Measurements from ENCODE around the gene ZNF217. TPM values are rescaled to one million over a fixed set of nuclear protein-coding genes. Genes with fewer than 3 reads are reported as not detected.

Gene ZNF217
- total and polyA plus RNA-seq, 2 of the 8 experiments (the other 6 are each of a cell fraction or from before 2014, with no cell fraction given) = 15.3 to 87.9 TPM

DNA sequence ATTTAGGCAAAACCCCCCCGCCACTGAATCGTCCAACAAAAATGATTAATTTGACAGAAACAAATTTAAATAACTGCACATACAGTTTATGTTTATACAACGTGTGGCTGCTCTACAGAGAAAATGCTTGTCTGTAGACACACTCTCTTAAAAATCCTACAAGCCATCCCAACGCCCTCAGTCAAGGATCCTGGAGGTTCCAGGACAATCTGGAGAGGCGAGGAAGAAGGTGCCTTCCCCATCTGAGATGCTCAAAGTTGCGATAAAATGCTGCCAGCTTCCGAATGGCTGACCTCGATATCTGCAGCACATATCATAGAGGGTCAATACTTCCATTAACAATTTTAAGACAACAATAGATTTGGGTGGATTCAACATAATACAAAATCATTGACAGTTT lies 25.3 kb downstream of the ZNF217 start:
- Histone ChIP-seq H3K27ac (ENCODE audit: low read depth, low read length) (no peak overlapping the region), H3K23ac (ENCODE audit: insufficient read length) (no peak overlapping the region), H3K4me2 (ENCODE audit: insufficient read depth in 1 of 2, low read depth in 2 of 2, low read length in 2 of 2) (no peak overlapping the region), H3K4me3 (ENCODE audit: extremely low read depth in 1 of 4, insufficient read depth in 2 of 4, low read depth in 3 of 4, low read length in 4 of 4) (no peak overlapping the region), H3K9me3 (ENCODE audit: insufficient read depth in 2 of 2, low read depth in 1 of 2, low read length in 1 of 2) (no peaks in the 10 kb centered on the region), H4K20me1 (replicated peaks in 1 of 2; ENCODE audit: control insufficient read depth in 1 of 2, insufficient read depth in 2 of 2, low read length in 2 of 2) (peaks cover 4 to 13% of the 10 kb centered on the region in 2 experiments), H2BK15ac (ENCODE audit: low read length) (no peak overlapping the region), H4K5ac (ENCODE audit: insufficient read length, low read depth, low read length) (no peak overlapping the region), H2BK120ac (replicated peaks; ENCODE audit: low read depth, low read length) (no peak overlapping the region), H3K9ac (replicated peaks in 1 of 4; ENCODE audit: extremely low read depth in 1 of 4, low read depth in 3 of 4, low read length in 3 of 4) (no peak overlapping the region), H2AFZ (ENCODE audit: low read length) (no peak overlapping the region), H3K4ac (replicated peaks; ENCODE audit: insufficient read length, low read depth, low read length) (no peak overlapping the region), H3K18ac (ENCODE audit: extremely low read depth, low read length) (no peak overlapping the region), H2BK5ac (ENCODE audit: low read depth, low read length) (no peak overlapping the region), H3K23me2 (ENCODE audit: low read depth, low read length) (no peaks in the 10 kb centered on the region), H3K4me1 (replicated peaks in 1 of 4; ENCODE audit: control insufficient read depth in 3 of 4, insufficient read depth in 4 of 4, low read length in 3 of 4) (peaks cover 0 to 4% (median 0%) of the 10 kb centered on the region in 4 experiments; a peak in 1 of 7 replicates), H3K79me2 (ENCODE audit: control insufficient read depth in 1 of 2, insufficient read depth in 2 of 2, low read length in 2 of 2) (peaks cover 0 to 50% of the 10 kb centered on the region in 2 experiments; a peak in 2 of 4 replicates), H3K36me3 (ENCODE audit: control insufficient read depth in 2 of 4, insufficient read depth in 4 of 4, low read length in 3 of 4) (peaks cover 28 to 88% (median 50%) of the 10 kb centered on the region in 4 experiments), H3K79me1 (ENCODE audit: low read depth, low read length) (no peaks in the 10 kb centered on the region; the same call in 1 of the 2 replicates), H2BK20ac (ENCODE audit: low read length) (no peak overlapping the region), H4K91ac (replicated peaks; ENCODE audit: insufficient read length, low read length) (no peak overlapping the region), H3K14ac (ENCODE audit: insufficient read length) (no peak overlapping the region), H3K27me3 (replicated peaks in 1 of 4; ENCODE audit: control insufficient read depth in 3 of 4, extremely low read depth in 1 of 4, insufficient read depth in 3 of 4, low read length in 3 of 4) (no peaks in the 10 kb centered on the region), H3K56ac (replicated peaks; ENCODE audit: insufficient read length, low read depth, low read length) (no peak overlapping the region), H4K8ac (ENCODE audit: extremely low read depth, insufficient read depth, low read length) (no peak overlapping the region), H2AK5ac (ENCODE audit: low read depth, low read length) (no peak overlapping the region), H2BK12ac (ENCODE audit: low read depth, low read length) (no peak overlapping the region)
- 92% methylated on average over 8 of the region's 8 CpGs; no CpG with 5 or more reads in 1 of the 2 experiments for WGBS, 2 experiments (ENCODE audit: extremely low coverage in 1 of 2, insufficient coverage in 1 of 2, insufficient read length in 1 of 2, insufficient replicate concordance in 2 of 2, low coverage in 1 of 2, low lambda C conversion rate in 2 of 2, missing lambda C conversion rate in 1 of 2)
- DNase-seq (ENCODE audit: low read depth in 1 of 2, low spot score in 2 of 2) = no peak
- no peak for FAIRE-seq
- ChIA-PET CTCF (ENCODE audit: partially characterized antibody) (interaction anchor here (0.7 to 1.5 kb wide), 3 partner anchors 8 to 490 kb away, joined by 3 to 4 read pairs (median 4); no protein-coding TSS in a partner anchor), POLR2A (ENCODE audit: partially characterized antibody) (interaction anchor here (0.6 kb wide), 1 partner anchor 18 kb away, joined by 3 read pairs; no protein-coding TSS in a partner anchor)
- no peak for TF ChIP-seq YY1 (IDR thresholded peaks at IDR 0.05; ENCODE audit: low read depth, low read length)
- no peak for TF ChIP-seq CTBP2 (IDR thresholded peaks at IDR 0.05; ENCODE audit: borderline replicate concordance, insufficient read depth, insufficient read length, low read length)
- no peak for TF ChIP-seq CBX8 (IDR thresholded peaks at IDR 0.05; ENCODE audit: borderline replicate concordance, low read depth, low read length)
- TF ChIP-seq SP4 (IDR thresholded peaks at IDR 0.05; ENCODE audit: low read length) = no peak
- TF ChIP-seq JUN (IDR thresholded peaks at IDR 0.05; ENCODE audit: low read depth, low read length) = no peak
- no peak for TF ChIP-seq EZH2 (IDR thresholded peaks at IDR 0.05; ENCODE audit: low read depth, low read length, severe bottlenecking)

All from H1 (cell line).